Body of pancreas (tissue), 4 donors: ENCODE data around the gene TIMM22.

Experiments
- POLR2A ChIP-seq, 3 donors: fragments of 450-650 bp; IDR thresholded peaks; one replicate each; pipeline ENCODE4 v1.6.1; 2016; ENCODE audit warnings: antibody characterized with exemption in 3 of 3, mild to moderate bottlenecking in 2 of 3
- TF ChIP-seq, protein P1 (sequence below), 7 experiments: fragments of 450-650 bp in 4 of 7; fragments of 200-600 bp in 3 of 7; sonication (generic) in 3 of 7; IDR thresholded peaks; one replicate each; pipeline ENCODE4 v1.5.1; 2016 to 2019; ENCODE audit warnings: antibody characterized with exemption in 7 of 7

DNA sequence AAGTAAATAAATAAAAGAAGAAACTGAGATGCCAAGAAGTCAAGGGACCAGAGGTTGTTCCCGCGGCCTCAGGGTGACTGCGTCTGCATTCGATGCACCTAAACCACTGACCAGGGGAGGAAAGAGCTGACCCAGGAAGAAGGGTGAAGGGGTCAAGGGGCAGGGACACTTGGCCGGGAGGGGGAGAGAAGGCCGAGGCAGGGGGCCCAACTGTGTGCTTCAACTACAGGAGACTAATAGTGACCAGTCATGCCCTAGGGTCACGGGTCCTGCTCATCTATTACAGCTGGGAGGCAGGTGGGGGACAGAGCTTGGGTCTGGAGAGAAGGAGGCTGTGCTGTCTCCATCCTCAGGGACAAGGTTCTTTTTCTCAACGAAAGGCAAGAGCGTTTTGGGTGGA, 44.8 kb downstream of the TIMM22 start:
- TF ChIP-seq, protein P1, sequence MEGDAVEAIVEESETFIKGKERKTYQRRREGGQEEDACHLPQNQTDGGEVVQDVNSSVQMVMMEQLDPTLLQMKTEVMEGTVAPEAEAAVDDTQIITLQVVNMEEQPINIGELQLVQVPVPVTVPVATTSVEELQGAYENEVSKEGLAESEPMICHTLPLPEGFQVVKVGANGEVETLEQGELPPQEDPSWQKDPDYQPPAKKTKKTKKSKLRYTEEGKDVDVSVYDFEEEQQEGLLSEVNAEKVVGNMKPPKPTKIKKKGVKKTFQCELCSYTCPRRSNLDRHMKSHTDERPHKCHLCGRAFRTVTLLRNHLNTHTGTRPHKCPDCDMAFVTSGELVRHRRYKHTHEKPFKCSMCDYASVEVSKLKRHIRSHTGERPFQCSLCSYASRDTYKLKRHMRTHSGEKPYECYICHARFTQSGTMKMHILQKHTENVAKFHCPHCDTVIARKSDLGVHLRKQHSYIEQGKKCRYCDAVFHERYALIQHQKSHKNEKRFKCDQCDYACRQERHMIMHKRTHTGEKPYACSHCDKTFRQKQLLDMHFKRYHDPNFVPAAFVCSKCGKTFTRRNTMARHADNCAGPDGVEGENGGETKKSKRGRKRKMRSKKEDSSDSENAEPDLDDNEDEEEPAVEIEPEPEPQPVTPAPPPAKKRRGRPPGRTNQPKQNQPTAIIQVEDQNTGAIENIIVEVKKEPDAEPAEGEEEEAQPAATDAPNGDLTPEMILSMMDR (IDR thresholded peaks at IDR 0.05), result no peak
- TF ChIP-seq POLR2A (IDR thresholded peaks at IDR 0.05), result no peak
